GM03348 (cell line): Measurements from ENCODE around the gene DNMT1.
A peak's percentile ranks its signal among the peaks of the same experiment; 100 is the strongest.
"Not testable (repeated sequence)": the region's sequence is repeated elsewhere in the genome, so short reads cannot be mapped to it uniquely, and the experiment has no call there.

ENCODE experiments used
- DNase-seq: peaks from one replicate; pipeline ENCODE4 v3.0.0; 2012; ENCODE audit warnings: low spot score

DNMT1 gene

DNA sequence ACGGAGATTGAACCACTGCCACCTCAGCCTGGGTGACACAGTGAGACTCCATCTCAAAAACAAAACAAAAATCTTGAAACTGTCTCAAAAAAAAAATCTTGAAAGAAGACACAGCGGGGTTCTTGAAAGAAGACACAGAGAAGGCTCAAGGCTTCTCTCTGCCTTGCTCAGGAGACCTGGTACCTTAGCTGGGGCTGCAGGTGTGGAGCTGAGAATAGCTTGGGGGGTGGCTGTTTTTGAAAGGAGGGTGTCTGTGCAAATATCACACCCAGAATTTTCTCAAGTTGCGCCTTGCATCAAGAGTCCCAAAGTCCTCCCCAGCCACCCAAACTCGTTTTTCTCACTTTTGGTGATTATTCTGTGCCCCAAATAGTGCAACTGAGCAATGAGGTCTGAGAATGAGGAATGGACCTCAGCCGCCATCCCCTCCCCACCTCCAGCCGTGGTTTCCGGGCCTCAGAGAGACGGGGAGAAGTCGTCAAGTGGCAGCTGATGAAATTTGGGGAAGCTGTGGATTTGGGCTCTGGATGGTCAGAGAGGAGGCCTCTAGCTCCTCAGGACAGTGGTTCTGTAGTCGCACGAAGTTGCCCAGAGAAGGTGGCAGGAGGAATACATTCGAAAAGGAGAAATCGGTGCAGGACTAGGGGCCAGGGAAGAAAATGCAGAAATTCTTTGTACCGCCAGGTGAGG lies 27.6 kb upstream of the DNMT1 start:
- DNase-seq, result no peak

GRCh38 chr19:10220695-10221094 lies 25.9 kb upstream of the DNMT1 start:
- DNase-seq, result no peak

- DNase-seq, result no peak
Measured at GRCh38 chr19:10219678-10220077, 24.9 kb upstream of the DNMT1 start.

GRCh38 chr19:10217085-10217484 lies 22.3 kb upstream of the DNMT1 start:
- DNase-seq, result no peak

DNA sequence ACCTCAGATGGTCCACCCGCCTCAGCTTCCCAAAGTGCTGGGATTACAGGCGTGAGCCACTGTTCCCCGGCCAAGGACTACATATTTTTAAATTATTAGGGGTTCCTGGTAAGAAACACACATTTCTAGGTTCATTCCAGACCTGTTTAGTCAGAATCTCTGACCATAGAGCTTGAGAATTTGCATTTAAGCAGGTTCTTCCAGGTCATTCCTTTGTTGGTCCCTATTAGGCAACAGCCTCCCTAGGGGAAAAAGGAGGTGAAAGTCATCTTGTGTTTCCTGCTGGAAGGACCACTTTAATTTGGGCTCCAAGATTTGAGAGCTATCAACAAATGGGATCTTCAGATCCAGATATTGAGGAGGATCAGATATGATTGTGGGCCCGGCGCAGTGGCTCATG lies 20.0 kb upstream of the DNMT1 start:
- DNase-seq, result peak; percentile 35

GRCh38 chr19:10211691-10212090 lies 16.9 kb upstream of the DNMT1 start:
- no peak for DNase-seq

DNA sequence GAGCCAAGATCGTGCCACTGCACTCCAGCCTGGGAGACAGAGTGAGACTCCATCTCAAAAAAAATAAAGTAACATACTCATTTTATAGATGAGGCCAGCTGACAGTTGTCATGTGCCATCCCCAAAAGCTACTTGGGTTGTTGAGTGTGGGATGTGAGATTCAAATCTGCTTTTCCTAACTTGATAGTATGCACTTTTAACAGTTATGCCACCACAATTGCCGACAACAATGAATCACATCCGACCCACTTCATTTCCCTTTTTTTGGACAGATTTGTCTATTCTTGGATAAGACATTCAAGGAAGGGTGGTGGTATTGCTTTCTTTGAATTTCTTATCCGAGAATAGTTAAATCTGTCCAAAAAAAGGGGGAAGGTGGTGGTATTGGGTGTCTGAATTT lies 16.3 kb upstream of the DNMT1 start:
- no peak for DNase-seq

GRCh38 chr19:10209315-10209714 lies 14.6 kb upstream of the DNMT1 start:
- peak; percentile 18 for DNase-seq

DNA sequence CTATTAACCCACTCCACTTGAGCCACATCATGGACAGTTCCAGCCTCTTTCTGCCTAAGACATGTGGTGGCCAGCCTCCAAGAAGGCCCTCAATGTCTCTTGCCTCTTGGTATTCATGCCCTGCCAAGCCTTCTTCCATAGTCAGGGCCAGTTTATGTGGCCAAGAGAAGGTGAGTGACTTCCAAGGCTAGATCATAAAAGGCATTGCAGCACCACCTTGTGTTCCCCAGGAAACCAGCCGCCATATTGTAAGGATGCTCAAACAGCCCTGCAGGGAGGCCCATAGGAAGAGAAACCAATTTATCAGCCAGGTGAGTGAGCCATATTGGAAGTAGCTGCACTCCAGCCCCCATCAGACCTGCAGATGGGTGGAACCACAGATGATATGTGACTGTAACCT lies 12.3 kb upstream of the DNMT1 start:
- DNase-seq, result no peak

- DNase-seq, result peak; percentile 19
Measured at GRCh38 chr19:10206226-10206885, 11.6 kb upstream of the DNMT1 start.

- DNase-seq, result no peak
Measured at GRCh38 chr19:10205636-10206035, 10.9 kb upstream of the DNMT1 start.

- no peak for DNase-seq
Measured at GRCh38 chr19:10203686-10204085, 8.9 kb upstream of the DNMT1 start.

- no peak for DNase-seq
Measured at GRCh38 chr19:10201176-10201575, 6.4 kb upstream of the DNMT1 start.

GRCh38 chr19:10200101-10200500 lies 5.3 kb upstream of the DNMT1 start:
- DNase-seq, result not testable (repeated sequence)

GRCh38 chr19:10198889-10199644 lies 4.3 kb upstream of the DNMT1 start:
- not testable (repeated sequence) for DNase-seq

GRCh38 chr19:10195199-10195519 lies 406 bp upstream of the DNMT1 start:
- DNase-seq, result no peak

- peak; percentile 63 for DNase-seq
Measured at GRCh38 chr19:10193790-10194499, 808 bp downstream of the DNMT1 start.

- DNase-seq, result no peak
Measured at GRCh38 chr19:10192922-10193321, 1.8 kb downstream of the DNMT1 start.

DNA sequence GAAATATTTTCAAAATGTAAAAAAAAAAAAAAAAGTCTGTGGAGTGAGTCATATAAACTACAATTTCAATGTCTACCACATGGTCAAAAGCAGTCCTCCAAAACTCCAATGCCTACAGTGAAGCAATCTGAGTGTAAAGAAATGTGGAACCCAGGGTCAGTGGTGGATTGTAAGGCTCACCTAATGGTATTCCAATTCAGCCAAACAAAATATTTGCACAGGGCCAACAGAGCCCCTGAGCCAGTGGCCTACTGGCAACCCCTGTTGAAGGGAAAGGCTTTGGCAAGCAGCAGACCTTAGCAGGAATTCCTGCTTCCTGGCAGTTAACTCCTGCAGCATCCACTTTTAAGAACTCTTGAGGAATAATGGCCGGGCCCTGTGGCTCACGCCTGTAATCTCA lies 3.4 kb downstream of the DNMT1 start:
- DNase-seq, result peak; percentile 76

- DNase-seq, result no peak
Measured at GRCh38 chr19:10190026-10190425, 4.7 kb downstream of the DNMT1 start.

- DNase-seq, result no peak
Measured at GRCh38 chr19:10189616-10190015, 5.1 kb downstream of the DNMT1 start.

DNA sequence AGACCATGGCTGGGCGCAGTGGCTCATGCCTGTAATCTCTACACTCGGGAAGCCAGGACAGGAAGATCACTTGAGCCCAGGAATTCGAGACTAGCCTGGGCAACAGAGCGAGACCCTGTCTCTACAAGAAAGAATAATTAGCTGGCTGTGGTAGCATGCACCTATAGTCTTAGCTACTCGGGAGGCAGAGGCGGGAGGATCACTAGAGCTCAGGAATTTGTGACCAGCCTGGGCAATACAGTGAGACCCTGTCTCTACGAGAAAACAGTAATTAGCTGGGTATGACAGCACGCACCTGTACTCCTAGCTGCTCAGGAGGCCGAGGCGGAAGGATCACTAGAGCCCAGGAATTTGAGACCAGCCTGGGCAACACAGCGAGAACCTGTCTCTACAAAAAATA lies 7.4 kb downstream of the DNMT1 start:
- DNase-seq, result no peak

- DNase-seq, result no peak
Measured at GRCh38 chr19:10184636-10185035, 10.1 kb downstream of the DNMT1 start.
